DND-41 (cell line): Measurements from ENCODE around the gene RGS2.

Source experiments
- ATAC-seq: fragments of 200-7000 bp; cut with Tn5 transposase; 3 replicates; pipeline ENCODE4 v1.9.1; 2021; ENCODE audit warnings: low read depth; ENCODE audit not compliant: insufficient read depth
- DNase-seq: peaks from one replicate; pipeline ENCODE4 v3.0.0-alpha.2; 2020
- H2AFZ ChIP-seq: 2 replicates; pipeline ENCODE4 v1.6.0; 2012; ENCODE audit warnings: low read depth, low read length
- H3K27ac ChIP-seq: 2 replicates; pipeline ENCODE4 v1.5.1; 2012; ENCODE audit warnings: low read length, inconsistent platforms
- H3K27me3 ChIP-seq: fragments of 200-600 bp; sonication (generic); 2 replicates; pipeline ENCODE4 v1.6.0; 2012; ENCODE audit warnings: low read length, mild to moderate bottlenecking, inconsistent platforms; ENCODE audit not compliant: insufficient read depth, poor library complexity
- H3K36me3 ChIP-seq: 2 replicates; pipeline ENCODE4 v1.5.1; 2012; ENCODE audit warnings: low read length, inconsistent platforms; ENCODE audit not compliant: insufficient read depth
- H3K4me1 ChIP-seq: 2 replicates; pipeline ENCODE4 v1.5.1; 2012; ENCODE audit warnings: mild to moderate bottlenecking, low read length; ENCODE audit not compliant: insufficient read depth
- H3K4me2 ChIP-seq: 2 replicates; pipeline ENCODE4 v1.6.0; 2012; ENCODE audit warnings: mild to moderate bottlenecking, moderate library complexity, low read length, inconsistent platforms; ENCODE audit not compliant: insufficient read depth
- H3K4me3 ChIP-seq, 2 experiments: fragments of 200-600 bp in 1 of 2; shearing (Covaris generic) in 1 of 2; 2 replicates each; pipeline ENCODE4 v1.5.1; 2012 to 2016; ENCODE audit warnings: inconsistent platforms in 2 of 2, low read length in 2 of 2, mild to moderate bottlenecking in 2 of 2, low read depth in 1 of 2, moderate library complexity in 1 of 2
- H3K79me2 ChIP-seq: 2 replicates; pipeline ENCODE4 v1.6.0; 2012; ENCODE audit warnings: low read length, inconsistent platforms; ENCODE audit not compliant: insufficient read depth
- H3K9ac ChIP-seq: 2 replicates; pipeline ENCODE4 v1.6.0; 2012; ENCODE audit warnings: low read depth, mild to moderate bottlenecking, inconsistent platforms, low read length, moderate library complexity
- H3K9me3 ChIP-seq: 2 replicates; pipeline ENCODE4 v1.5.1; 2012; ENCODE audit warnings: low read length, moderate library complexity, mild to moderate bottlenecking, inconsistent platforms; ENCODE audit not compliant: insufficient read depth, severe bottlenecking
- H4K20me1 ChIP-seq: 2 replicates; pipeline ENCODE4 v1.6.0; 2012; ENCODE audit warnings: low read length; ENCODE audit not compliant: insufficient read depth
- EZH2 ChIP-seq: IDR thresholded peaks from 3 replicates; pipeline ENCODE4 v1.6.1; 2012; ENCODE audit warnings: borderline replicate concordance, low read depth, mild to moderate bottlenecking, moderate library complexity, low read length, inconsistent platforms; ENCODE audit not compliant: severe bottlenecking
- TF ChIP-seq, protein P1 (sequence below): IDR thresholded peaks from 2 replicates; pipeline ENCODE4 v1.5.1; 2012; ENCODE audit warnings: borderline replicate concordance, low read length, moderate library complexity, mild to moderate bottlenecking; ENCODE audit not compliant: poor library complexity, severe bottlenecking; ENCODE audit errors: extremely low read depth

RGS2 gene

DNA sequence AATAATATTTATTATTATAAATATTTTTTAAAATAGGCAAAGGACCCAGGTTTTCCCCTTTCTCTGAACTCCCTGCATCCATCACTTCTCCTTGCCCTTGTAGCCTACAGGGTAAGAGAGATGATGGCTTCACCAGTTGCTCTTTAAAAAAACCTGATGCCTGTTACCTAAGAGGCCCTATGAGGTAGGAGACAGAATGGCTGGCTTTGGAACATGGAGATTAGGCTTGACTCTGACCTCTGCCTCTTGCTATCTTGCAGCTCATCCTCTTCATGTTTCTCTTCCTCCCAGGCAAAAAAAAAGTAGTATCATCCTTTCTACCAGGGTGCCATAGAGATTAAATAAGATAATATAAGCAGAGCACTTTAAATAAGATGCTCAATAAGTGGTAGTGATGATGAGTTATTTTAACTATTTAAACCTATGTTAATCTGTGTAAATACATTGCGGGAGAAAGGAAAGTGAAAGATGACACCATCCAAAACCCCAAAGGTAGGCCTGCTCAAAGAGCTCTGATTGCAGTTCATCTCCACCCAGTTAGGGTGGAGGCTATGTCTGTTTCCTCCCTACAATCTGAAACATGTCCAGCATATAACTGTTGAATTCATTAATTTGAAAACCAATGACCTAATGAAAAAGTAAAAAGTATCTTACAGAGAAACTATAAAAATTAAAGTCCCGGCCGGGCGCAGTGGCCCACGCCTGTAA is 51.8 kb downstream of the RGS2 start:
- Histone ChIP-seq H3K9ac (no peak overlapping the region), H3K36me3 (no peaks in the 10 kb centered on the region), H3K4me1 (no peaks in the 10 kb centered on the region), H2AFZ (no peak overlapping the region), H3K4me3 (no peak overlapping the region), H3K27ac (no peak overlapping the region), H3K4me2 (no peak overlapping the region), H3K79me2 (no peaks in the 10 kb centered on the region), H4K20me1 (no peaks in the 10 kb centered on the region), H3K27me3 (no peaks in the 10 kb centered on the region), H3K9me3 (no peaks in the 10 kb centered on the region)
- TF ChIP-seq EZH2: no peak
- TF ChIP-seq, protein P1, sequence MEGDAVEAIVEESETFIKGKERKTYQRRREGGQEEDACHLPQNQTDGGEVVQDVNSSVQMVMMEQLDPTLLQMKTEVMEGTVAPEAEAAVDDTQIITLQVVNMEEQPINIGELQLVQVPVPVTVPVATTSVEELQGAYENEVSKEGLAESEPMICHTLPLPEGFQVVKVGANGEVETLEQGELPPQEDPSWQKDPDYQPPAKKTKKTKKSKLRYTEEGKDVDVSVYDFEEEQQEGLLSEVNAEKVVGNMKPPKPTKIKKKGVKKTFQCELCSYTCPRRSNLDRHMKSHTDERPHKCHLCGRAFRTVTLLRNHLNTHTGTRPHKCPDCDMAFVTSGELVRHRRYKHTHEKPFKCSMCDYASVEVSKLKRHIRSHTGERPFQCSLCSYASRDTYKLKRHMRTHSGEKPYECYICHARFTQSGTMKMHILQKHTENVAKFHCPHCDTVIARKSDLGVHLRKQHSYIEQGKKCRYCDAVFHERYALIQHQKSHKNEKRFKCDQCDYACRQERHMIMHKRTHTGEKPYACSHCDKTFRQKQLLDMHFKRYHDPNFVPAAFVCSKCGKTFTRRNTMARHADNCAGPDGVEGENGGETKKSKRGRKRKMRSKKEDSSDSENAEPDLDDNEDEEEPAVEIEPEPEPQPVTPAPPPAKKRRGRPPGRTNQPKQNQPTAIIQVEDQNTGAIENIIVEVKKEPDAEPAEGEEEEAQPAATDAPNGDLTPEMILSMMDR: no peak
- no peak for ATAC-seq
- no peak for DNase-seq

DNA sequence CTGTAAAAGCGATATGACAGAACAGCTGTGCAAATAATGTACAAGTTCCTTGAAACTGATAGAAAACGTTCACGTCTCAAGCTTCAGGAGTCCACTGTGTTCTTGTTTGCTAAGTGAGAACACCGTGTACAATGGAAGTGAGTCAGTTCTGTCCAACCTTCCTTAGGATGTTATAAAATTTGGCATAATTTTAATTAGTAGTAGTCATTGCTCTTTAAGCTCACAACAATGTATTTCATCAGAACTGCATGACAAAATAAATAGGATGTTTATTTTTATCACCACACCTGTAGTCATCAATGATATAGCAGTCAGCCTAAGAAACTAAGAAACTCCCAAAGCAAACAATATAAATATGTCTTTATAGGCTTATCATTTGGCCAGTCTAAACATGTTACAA is 53.0 kb downstream of the RGS2 start:
- TF ChIP-seq EZH2: no peak
- TF ChIP-seq, protein P1: no peak
- Histone ChIP-seq H3K4me2 (no peak overlapping the region), H3K4me3 (no peak overlapping the region), H3K9me3 (no peaks in the 10 kb centered on the region), H3K9ac (no peak overlapping the region), H3K4me1 (no peaks in the 10 kb centered on the region), H3K27ac (no peak overlapping the region), H2AFZ (no peak overlapping the region), H3K36me3 (no peaks in the 10 kb centered on the region), H3K27me3 (no peaks in the 10 kb centered on the region), H4K20me1 (no peaks in the 10 kb centered on the region), H3K79me2 (no peaks in the 10 kb centered on the region)
- ATAC-seq (no peak), DNase-seq (no peak)
